ENCODE data around the gene C3orf18.
"Not testable (repeated sequence)": the region's sequence is repeated elsewhere in the genome, so short reads cannot be mapped to it uniquely, and the experiment has no call there.

The C3orf18 gene

DNA sequence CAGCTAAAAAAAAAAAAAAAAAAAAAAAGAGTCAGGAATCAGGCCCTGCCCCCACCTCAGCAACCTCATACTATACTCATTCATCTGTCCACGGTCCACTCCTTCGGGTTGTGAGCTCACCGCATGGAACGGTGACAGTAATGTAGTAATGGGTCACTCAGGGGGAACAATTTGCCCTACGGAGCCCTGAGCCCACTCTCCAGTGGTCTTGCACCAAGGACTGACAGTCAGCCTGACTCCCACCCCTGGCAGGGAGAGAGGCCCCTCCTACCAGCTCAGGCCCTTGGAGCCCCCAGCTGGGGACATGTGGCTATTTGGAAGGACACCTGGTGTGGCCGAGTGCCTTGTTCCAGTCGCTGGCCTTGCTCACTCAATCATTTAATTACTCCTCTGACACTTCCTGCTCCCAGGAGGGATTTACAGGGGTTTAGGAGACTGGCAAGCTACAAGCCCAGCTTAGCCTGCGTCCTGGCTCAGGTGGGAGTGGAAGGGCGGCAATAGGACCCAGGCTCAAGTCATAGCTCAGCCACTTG, 44.2 kb downstream of the C3orf18 start:
- no peak for DNase-seq (ENCODE audit: low spot score)

DNA sequence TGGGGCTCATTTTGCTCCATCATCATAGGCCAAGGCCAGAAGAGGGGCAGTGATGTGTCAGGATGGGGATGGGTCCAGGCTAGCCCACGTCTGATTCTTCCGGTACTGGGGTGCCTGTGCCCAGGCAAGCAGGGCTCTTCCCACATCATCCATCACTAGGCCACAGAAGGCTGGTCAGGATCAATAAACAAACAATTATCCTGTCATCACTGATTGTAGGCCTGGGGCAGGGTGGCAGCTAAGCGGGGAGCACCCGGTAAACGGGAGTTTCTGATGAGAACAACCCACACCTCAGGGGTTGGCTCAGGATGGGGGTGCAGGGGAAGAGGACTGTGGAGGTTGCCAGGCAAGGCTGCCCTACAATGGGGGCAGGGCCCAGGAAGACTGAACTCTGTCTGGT, 46.0 kb downstream of the C3orf18 start:
- no peak for DNase-seq (ENCODE audit: low spot score)

- DNase-seq (ENCODE audit: low spot score), result no peak
Measured at GRCh38 chr3:50520849-50521248, 46.7 kb downstream of the C3orf18 start.

GRCh38 chr3:50519471-50520089, 48.0 kb downstream of the C3orf18 start:
- DNase-seq (ENCODE audit: low spot score), result peak; percentile 64

GRCh38 chr3:50518436-50518835, 49.1 kb downstream of the C3orf18 start:
- no peak for DNase-seq (ENCODE audit: low spot score)

GRCh38 chr3:50517721-50518206, 49.8 kb downstream of the C3orf18 start:
- DNase-seq (ENCODE audit: low spot score), result no peak

GRCh38 chr3:50516440-50516871, 51.1 kb downstream of the C3orf18 start:
- DNase-seq (ENCODE audit: low spot score), result no peak

DNA sequence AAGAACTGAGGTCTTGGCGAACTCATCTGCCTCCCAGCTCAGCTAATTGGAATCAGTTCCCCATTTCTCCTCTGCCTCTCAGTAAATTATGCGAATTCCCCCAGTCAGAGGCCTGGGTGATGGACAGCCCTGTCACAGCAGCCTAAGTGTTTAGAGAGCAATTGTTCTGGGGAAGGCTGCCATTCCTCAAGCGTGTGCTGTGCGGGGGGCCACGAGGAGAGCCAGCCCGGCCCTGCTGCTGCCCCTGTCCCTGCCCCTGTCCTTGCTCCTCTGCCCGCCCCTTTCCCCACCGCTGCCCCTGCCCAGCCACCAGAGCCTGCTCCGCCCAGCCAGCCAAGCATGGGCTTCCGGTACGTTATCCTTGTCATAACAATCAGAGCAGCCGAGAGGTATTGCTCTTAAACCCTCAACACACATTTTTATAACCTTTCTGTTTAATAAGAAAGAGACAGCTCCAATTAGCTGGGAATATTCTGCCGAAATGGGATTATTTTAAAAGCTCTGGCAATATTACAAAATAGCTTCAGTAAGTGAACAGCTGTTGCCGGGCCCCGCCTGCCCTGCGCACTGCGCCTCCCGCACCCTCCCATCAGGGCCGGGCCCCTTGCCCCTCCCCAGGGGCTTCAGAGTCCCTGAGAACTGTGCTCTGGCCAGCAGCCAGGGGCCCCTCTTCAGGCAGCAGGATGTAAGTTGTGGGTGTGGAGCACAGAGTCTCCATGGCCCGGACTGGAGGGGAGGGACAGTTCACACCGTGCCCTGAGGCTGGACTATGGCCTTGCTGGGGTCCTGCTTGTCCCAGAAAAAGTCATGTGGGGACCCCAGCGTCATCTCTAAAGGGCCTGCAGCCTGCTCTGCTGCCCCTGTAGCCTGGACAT, 51.7 kb downstream of the C3orf18 start:
- DNase-seq (ENCODE audit: low spot score), result no peak

DNA sequence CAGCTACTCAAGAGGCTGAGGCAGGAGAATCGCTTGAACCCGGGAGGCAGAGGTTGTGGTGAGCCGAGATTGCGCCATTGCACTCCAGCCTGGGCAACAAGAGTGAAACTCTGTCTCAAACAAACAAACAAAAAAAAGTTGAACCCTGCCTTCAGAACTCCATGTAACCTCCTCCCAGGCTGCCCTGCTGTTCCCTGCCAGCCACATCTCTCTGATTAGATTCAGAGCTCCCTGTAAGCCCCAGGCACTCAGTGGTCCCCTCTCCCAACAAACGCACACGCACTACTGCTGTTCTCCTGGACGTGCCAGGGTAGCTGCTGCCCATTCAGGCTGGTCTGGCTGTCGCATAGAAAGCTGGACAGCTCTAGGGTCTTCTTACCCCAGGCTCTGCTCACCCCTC, 54.6 kb downstream of the C3orf18 start:
- DNase-seq (ENCODE audit: low spot score), result not testable (repeated sequence)

- no peak for DNase-seq (ENCODE audit: low spot score)
Measured at GRCh38 chr3:50512131-50512530, 55.4 kb downstream of the C3orf18 start.

DNA sequence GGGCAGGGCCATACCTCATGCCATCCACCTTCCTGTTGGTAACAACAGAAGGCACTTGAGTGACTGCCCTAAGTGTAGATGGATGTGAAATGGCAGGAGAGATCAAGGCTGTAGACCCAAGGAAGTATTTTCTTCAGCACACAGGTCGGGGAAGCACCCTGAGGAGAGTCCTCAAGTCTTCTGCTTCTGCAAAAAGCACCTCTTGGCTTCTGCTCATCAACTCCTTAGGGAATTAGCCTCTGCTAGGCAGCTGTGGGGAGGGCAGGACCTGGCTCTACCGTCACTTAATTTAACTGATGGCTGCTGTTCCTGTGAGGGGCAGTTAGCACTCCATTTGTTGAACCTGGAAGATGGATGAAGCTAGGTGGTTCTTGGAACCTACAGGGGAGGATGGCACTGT, 57.2 kb downstream of the C3orf18 start:
- DNase-seq (ENCODE audit: low spot score), result no peak

- no peak for DNase-seq (ENCODE audit: low spot score)
Measured at GRCh38 chr3:50509715-50510114, 57.8 kb downstream of the C3orf18 start.

DNA sequence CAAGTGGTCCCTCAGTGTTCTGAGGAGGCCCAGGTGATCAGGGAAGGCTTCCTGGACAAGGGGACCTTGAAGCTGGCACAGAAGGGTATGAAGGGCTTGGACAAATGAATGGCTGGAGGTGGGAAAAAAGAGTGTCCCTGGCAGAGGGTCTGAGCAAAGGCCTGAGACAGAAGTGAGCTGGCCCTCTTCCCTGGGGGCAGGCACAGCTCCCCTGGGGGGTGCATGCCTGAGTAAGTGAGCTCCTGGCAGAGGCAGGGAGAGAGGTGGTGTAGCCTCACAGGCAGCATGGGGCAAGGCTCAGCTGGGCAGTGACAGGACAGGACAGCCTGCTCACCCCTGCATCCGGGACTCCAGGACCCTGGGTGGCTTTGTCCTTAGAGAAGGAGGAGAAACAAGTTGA, 58.7 kb downstream of the C3orf18 start:
- no peak for DNase-seq (ENCODE audit: low spot score)
